Activated B cell treated with CpG ODN at 0.5 μM for 24 hours (primary cell): ENCODE results near the gene MCM8. TPM values are rescaled to one million over a fixed set of nuclear protein-coding genes. Genes with fewer than 3 reads are reported as not detected.

Experiments used
- ATAC-seq: fragments of 200-7000 bp; cut with Tn5 transposase; one replicate; pipeline ENCODE4 v1.10.0; 2021; ENCODE audit warnings: low read depth, mild to moderate bottlenecking, moderate library complexity
- CTCF ChIA-PET: fragments of 350-600 bp; sonication (Branson Sonifier 250); formaldehyde crosslinking; loops from one replicate; lab custom pipeline; 2021; ENCODE audit warnings: antibody characterized with exemption; lab: Charles Lee
- POLR2A ChIA-PET: fragments of 350-600 bp; sonication (Branson Sonifier 250); formaldehyde crosslinking; loops from one replicate; lab custom pipeline; 2021; ENCODE audit warnings: antibody characterized with exemption; lab: Charles Lee
- DNase-seq: peaks from one replicate; pipeline ENCODE4 v3.0.0; 2022
- H3K27ac Mint-ChIP-seq: one replicate; pipeline ENCODE4 v1.8.0; 2020; ENCODE audit warnings: mixed read lengths
- H3K27me3 Mint-ChIP-seq: one replicate; pipeline ENCODE4 v1.8.0; 2021; ENCODE audit warnings: mixed read lengths
- H3K36me3 Mint-ChIP-seq: one replicate; pipeline ENCODE4 v1.8.0; 2021; ENCODE audit warnings: low read depth, mixed read lengths
- H3K4me1 Mint-ChIP-seq: one replicate; pipeline ENCODE4 v1.8.0; 2021; ENCODE audit warnings: mixed read lengths
- H3K4me3 Mint-ChIP-seq: one replicate; pipeline ENCODE4 v1.8.0; 2020; ENCODE audit warnings: mild to moderate bottlenecking, mixed read lengths
- H3K9me3 Mint-ChIP-seq: one replicate; pipeline ENCODE4 v1.8.0; 2020; ENCODE audit warnings: mixed read lengths
- CTCF ChIP-seq: fragments of 200-600 bp; IDR thresholded peaks from one replicate; pipeline ENCODE4 v1.8.0; 2022; ENCODE audit warnings: antibody characterized with exemption, mild to moderate bottlenecking
- intact Hi-C: fragments of 100-400 bp; cut with micrococcal nuclease; formaldehyde crosslinking; loops from one replicate; pipeline ENCODE4 v1.15.1; 2024
- total RNA-seq: library from RNA; stranded (reverse); gene quantifications from 2 replicates; pipeline ENCODE4 v1.2.3, GENCODE V29; 2022

MCM8 gene
- total RNA-seq, 1 donor from 2014 or later, result 13.0 TPM

GRCh38 chr20:6007529-6008103, 57.2 kb downstream of the MCM8 start:
- ChIA-PET CTCF (interaction anchor here (1.1 kb wide), 1 partner anchor 479 kb away, joined by 3 read pairs; no protein-coding TSS in a partner anchor), POLR2A (interaction anchor here (0.8 kb wide), 1 partner anchor 60 kb away, joined by 3 read pairs; no protein-coding TSS in a partner anchor)
- H3K36me3 Mint-ChIP-seq, result peaks cover 30% of the 10 kb centered on the region
- H3K27me3 Mint-ChIP-seq, result no peaks in the 10 kb centered on the region
- H3K4me3 Mint-ChIP-seq, result peak overlapping the region; percentile 93
- TF ChIP-seq CTCF, result no peak
- intact Hi-C loops, result no loop called here
- DNase-seq (no peak), ATAC-seq (no peak)
- peaks cover 24% of the 10 kb centered on the region for H3K4me1 Mint-ChIP-seq
- peak overlapping the region; percentile 26 for H3K27ac Mint-ChIP-seq
- H3K9me3 Mint-ChIP-seq, result no peaks in the 10 kb centered on the region

GRCh38 chr20:6008254-6008653, 57.8 kb downstream of the MCM8 start:
- POLR2A ChIA-PET, result no interaction called here
- H3K27ac Mint-ChIP-seq, result no peak overlapping the region
- peaks cover 24% of the 10 kb centered on the region for H3K4me1 Mint-ChIP-seq

GRCh38 chr20:6012179-6012578, 61.7 kb downstream of the MCM8 start:
- intact Hi-C loops, result no loop called here
- DNase-seq (no peak), ATAC-seq (no peak)
- ChIA-PET CTCF (no interaction called here), POLR2A (no interaction called here)
- Mint-ChIP-seq H3K4me1 (peaks cover 17% of the 10 kb centered on the region), H3K4me3 (no peak overlapping the region), H3K27ac (no peak overlapping the region), H3K27me3 (no peaks in the 10 kb centered on the region), H3K9me3 (no peaks in the 10 kb centered on the region), H3K36me3 (peaks cover 63% of the 10 kb centered on the region)
- TF ChIP-seq CTCF, result no peak

More at GRCh38 chr20:6008254-6008653, 57.8 kb downstream of the MCM8 start:
- no peak for ATAC-seq
- Mint-ChIP-seq H3K27me3 (no peaks in the 10 kb centered on the region), H3K4me3 (no peak overlapping the region), H3K9me3 (no peaks in the 10 kb centered on the region), H3K36me3 (peaks cover 34% of the 10 kb centered on the region)
- no peak for DNase-seq
- intact Hi-C loops, result no loop called here
- TF ChIP-seq CTCF, result no peak
- CTCF ChIA-PET, result interaction anchor here (1.1 kb wide), 1 partner anchor 480 kb away, joined by 3 read pairs; no protein-coding TSS in a partner anchor

- ATAC-seq, result no peak
- CTCF ChIA-PET, result no interaction called here
- no peaks in the 10 kb centered on the region for H3K4me1 Mint-ChIP-seq
Observed at GRCh38 chr20:6014017-6014416, 63.6 kb downstream of the MCM8 start.

More at GRCh38 chr20:6014017-6014416, 63.6 kb downstream of the MCM8 start:
- TF ChIP-seq CTCF, result no peak
- Mint-ChIP-seq H3K4me3 (no peak overlapping the region), H3K9me3 (no peaks in the 10 kb centered on the region), H3K36me3 (peaks cover 78% of the 10 kb centered on the region), H3K27ac (no peak overlapping the region), H3K27me3 (no peaks in the 10 kb centered on the region)
- intact Hi-C loops, result no loop called here
- POLR2A ChIA-PET, result no interaction called here
- no peak for DNase-seq
